Calu3 (cell line): ENCODE measurements around the gene FAM186B. TPM values are rescaled to one million over a fixed set of nuclear protein-coding genes. Genes with fewer than 3 reads are reported as not detected.
A peak's percentile ranks its signal among the peaks of the same experiment; 100 is the strongest.
"Not testable (repeated sequence)": the region's sequence is repeated elsewhere in the genome, so short reads cannot be mapped to it uniquely, and the experiment has no call there.

Experiments
- BruUV-seq: library from RNA; stranded (reverse); fragments of 400-500 nt; replicated peaks from 2 replicates; lab custom pipeline; 2021; lab: Mats Ljungman, UMichigan
- CTCF ChIA-PET: fragments of 300-600 bp; sonication (Branson Sonifier 250); formaldehyde crosslinking; loops from one replicate; lab custom pipeline; 2022; ENCODE audit warnings: antibody characterized with exemption; lab: Charles Lee
- DNase-seq: peaks from one replicate; pipeline ENCODE4 v3.0.0; 2022
- H3K27ac Mint-ChIP-seq: one replicate; pipeline ENCODE4 v1.8.0; 2022; ENCODE audit warnings: mixed read lengths; ENCODE audit not compliant: unreplicated experiment
- H3K27me3 Mint-ChIP-seq: one replicate; pipeline ENCODE4 v1.8.0; 2022; ENCODE audit warnings: mixed read lengths; ENCODE audit not compliant: unreplicated experiment
- H3K36me3 Mint-ChIP-seq: one replicate; pipeline ENCODE4 v1.8.0; 2022; ENCODE audit warnings: mild to moderate bottlenecking, moderate library complexity, mixed read lengths; ENCODE audit not compliant: insufficient read depth, unreplicated experiment
- H3K4me1 Mint-ChIP-seq: one replicate; pipeline ENCODE4 v1.8.0; 2022; ENCODE audit warnings: mild to moderate bottlenecking, low read depth, mixed read lengths; ENCODE audit not compliant: unreplicated experiment
- H3K4me3 Mint-ChIP-seq: one replicate; pipeline ENCODE4 v1.8.0; 2022; ENCODE audit warnings: mild to moderate bottlenecking, low read depth, moderate library complexity, mixed read lengths; ENCODE audit not compliant: unreplicated experiment
- H3K9me3 Mint-ChIP-seq: one replicate; pipeline ENCODE4 v1.8.0; 2022; ENCODE audit warnings: low read depth, mixed read lengths; ENCODE audit not compliant: unreplicated experiment
- intact Hi-C: fragments of 100-400 bp; cut with micrococcal nuclease; formaldehyde crosslinking; loops from one replicate; pipeline ENCODE4 v1.10.0; 2022; ENCODE audit not compliant: unreplicated experiment
- total RNA-seq: library from RNA; stranded (reverse); gene quantifications from 2 replicates; pipeline ENCODE4 v1.2.3, GENCODE V29; 2022
- TF ChIP-seq, protein P1 (sequence below): fragments of 200-600 bp; IDR thresholded peaks from one replicate; pipeline ENCODE4 v1.8.0; 2022; ENCODE audit warnings: antibody characterized with exemption; ENCODE audit not compliant: unreplicated experiment

FAM186B gene
- total RNA-seq, 1 experiment from 2014 or later: 0.47 TPM

DNA sequence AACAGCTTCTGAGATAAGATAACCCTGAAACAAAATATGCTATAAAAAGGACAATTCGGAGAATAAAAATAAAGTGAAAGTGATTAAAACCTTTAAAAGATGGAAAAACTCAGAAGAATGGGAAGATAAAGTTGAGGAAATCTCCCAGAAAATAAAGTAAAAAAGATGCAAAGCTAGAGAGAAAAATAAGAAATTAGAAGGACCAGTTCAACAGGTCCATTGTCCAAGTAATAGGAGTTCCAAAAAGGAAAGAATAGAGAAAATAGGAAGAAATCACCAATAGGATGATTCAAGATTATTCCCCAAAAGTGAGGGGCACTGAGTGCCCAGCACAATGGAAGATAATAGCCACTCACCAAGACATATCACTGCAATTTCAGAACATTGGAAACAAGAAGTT is 13.1 kb upstream of the FAM186B start:
- no TSS peak for BruUV-seq
- no peaks in the 10 kb centered on the region for H3K27me3 Mint-ChIP-seq
- H3K4me1 Mint-ChIP-seq: peaks cover 23% of the 10 kb centered on the region
- no peaks in the 10 kb centered on the region for H3K9me3 Mint-ChIP-seq
- peaks cover 11% of the 10 kb centered on the region for H3K36me3 Mint-ChIP-seq
- CTCF ChIA-PET: no interaction called here
- no peak overlapping the region for H3K4me3 Mint-ChIP-seq
- intact Hi-C loops: no loop called here
- peak overlapping the region; percentile 38 for H3K27ac Mint-ChIP-seq
- TF ChIP-seq, protein P1, sequence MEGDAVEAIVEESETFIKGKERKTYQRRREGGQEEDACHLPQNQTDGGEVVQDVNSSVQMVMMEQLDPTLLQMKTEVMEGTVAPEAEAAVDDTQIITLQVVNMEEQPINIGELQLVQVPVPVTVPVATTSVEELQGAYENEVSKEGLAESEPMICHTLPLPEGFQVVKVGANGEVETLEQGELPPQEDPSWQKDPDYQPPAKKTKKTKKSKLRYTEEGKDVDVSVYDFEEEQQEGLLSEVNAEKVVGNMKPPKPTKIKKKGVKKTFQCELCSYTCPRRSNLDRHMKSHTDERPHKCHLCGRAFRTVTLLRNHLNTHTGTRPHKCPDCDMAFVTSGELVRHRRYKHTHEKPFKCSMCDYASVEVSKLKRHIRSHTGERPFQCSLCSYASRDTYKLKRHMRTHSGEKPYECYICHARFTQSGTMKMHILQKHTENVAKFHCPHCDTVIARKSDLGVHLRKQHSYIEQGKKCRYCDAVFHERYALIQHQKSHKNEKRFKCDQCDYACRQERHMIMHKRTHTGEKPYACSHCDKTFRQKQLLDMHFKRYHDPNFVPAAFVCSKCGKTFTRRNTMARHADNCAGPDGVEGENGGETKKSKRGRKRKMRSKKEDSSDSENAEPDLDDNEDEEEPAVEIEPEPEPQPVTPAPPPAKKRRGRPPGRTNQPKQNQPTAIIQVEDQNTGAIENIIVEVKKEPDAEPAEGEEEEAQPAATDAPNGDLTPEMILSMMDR: no peak
- no peak for DNase-seq

DNA sequence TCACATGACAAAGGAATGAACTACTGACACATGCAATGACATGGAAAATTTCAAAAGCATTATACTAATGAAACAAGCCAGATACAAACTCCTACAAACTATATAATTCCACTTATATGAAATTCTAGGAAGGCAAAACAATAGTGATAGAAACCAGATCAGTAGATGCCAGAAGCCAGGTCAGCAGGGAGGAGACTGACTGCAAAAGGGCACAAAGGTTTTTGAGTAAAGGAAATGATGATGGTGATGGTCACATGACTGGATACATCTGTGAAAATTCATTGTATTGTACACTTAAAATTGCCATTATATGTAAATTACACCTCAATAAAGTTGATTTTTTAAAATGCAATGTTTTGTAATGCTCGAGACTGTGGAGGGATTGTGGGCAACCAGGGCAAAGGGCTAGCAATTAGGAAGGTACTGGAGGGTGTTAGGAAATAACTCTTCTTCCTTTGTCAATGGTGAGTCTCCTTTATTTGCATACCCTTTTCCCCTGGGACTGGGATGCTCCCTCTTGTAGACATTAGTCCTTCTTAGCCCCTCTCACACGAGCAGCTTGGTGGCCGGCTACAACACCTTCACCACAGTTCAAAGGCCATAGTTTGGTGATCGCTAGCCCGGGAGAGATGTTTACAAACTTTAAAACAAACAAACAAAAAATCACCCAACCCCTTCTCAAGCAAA is 11.2 kb upstream of the FAM186B start:
- no TSS peak for BruUV-seq
- Mint-ChIP-seq H3K9me3 (no peaks in the 10 kb centered on the region), H3K27ac (no peak overlapping the region)

DNA sequence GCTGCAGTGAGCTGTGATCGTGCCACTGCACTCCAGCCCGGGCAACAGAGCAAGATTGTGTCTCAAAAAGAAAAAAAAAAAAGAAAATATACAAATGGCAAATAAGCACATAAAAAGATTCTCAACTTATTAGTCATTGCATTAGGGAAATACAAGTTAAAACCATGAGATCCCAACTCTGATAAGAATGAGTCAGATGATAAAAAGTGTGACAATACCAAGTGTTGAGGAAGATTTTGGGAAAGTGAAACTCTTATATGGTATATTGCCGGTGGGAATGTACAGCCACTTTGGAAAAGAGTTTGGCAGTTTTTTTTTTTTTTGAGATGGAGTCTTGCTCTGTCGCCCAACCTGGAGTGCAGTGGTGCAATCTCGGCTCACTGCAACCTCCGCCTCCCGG is 10.3 kb upstream of the FAM186B start:
- BruUV-seq: no TSS peak
- Mint-ChIP-seq H3K27ac (no peak overlapping the region), H3K4me1 (peaks cover 15% of the 10 kb centered on the region), H3K9me3 (no peaks in the 10 kb centered on the region), H3K4me3 (no peak overlapping the region), H3K36me3 (no peaks in the 10 kb centered on the region), H3K27me3 (no peaks in the 10 kb centered on the region)
- CTCF ChIA-PET: no interaction called here
- TF ChIP-seq, protein P1: no peak
- no peak for DNase-seq
- intact Hi-C loops: no loop called here

More for the DNA sequence above, 11.2 kb upstream of the FAM186B start:
- intact Hi-C loops: no loop called here
- no peak overlapping the region for H3K4me3 Mint-ChIP-seq
- DNase-seq: no peak
- H3K36me3 Mint-ChIP-seq: no peaks in the 10 kb centered on the region
- H3K4me1 Mint-ChIP-seq: peaks cover 23% of the 10 kb centered on the region
- CTCF ChIA-PET: no interaction called here
- TF ChIP-seq, protein P1: no peak
- no peaks in the 10 kb centered on the region for H3K27me3 Mint-ChIP-seq

DNA sequence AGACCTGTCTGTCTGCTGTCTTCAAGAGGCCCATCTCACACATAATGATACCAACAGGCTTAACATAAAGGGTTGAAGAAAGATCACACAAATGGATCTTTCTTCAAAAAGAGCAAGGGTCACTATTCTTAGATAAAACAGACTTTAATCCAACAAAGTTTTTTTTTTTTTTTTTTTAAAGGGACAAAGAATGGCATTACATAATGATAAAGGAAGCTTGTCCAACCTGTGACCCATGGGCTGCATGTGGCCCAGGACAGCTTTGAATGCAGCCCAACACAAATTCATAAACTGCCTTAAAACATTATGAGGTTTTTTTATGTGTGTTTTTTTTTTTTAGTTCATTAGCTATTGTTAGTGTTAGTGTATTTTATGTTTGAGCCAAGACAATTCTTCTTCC is 6.8 kb upstream of the FAM186B start:
- DNase-seq: no peak
- intact Hi-C loops: no loop called here
- Mint-ChIP-seq H3K27ac (no peak overlapping the region), H3K27me3 (no peaks in the 10 kb centered on the region), H3K4me3 (no peak overlapping the region), H3K36me3 (no peaks in the 10 kb centered on the region), H3K4me1 (no peaks in the 10 kb centered on the region), H3K9me3 (no peaks in the 10 kb centered on the region)
- CTCF ChIA-PET: interaction anchor here (0.7 kb wide), 2 partner anchors 112 to 390 kb away, joined by 3 to 4 read pairs; no protein-coding TSS in a partner anchor
- no TSS peak for BruUV-seq
- TF ChIP-seq, protein P1: no peak

DNA sequence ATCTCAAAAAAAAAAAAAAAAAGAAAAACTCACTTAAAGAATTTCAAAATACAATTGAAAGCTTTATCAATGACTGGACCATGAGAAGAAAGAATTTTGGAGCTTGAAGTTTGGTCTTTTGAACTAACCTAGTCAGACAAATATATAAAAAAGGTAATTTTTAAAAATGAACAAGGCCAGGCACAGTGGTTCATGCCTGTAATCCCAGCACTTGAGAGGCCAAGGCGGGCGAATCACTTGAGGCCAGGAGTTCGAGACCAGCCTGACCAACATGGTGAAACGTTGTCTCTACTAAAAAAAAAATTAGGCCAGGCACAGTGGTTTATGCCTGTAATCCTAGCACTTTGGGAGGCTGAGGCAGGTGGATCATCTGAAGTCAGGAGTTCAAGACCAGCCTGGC is 5.3 kb upstream of the FAM186B start:
- H3K4me1 Mint-ChIP-seq, H3K4me3 Mint-ChIP-seq, CTCF ChIA-PET, H3K9me3 Mint-ChIP-seq, intact Hi-C loops, H3K36me3 Mint-ChIP-seq, H3K27me3 Mint-ChIP-seq, DNase-seq, BruUV-seq, H3K27ac Mint-ChIP-seq: not testable (repeated sequence)
